Natural killer cell (primary cell): ENCODE results near the gene BAX. TPM values are rescaled to one million over a fixed set of nuclear protein-coding genes. Genes with fewer than 3 reads are reported as not detected.
"Not testable (repeated sequence)": the region's sequence is repeated elsewhere in the genome, so short reads cannot be mapped to it uniquely, and the experiment has no call there.

Experiments used
- ATAC-seq, 3 donors: fragments of 150-1000 bp in 2 of 3; fragments of 200-7000 bp in 1 of 3; cut with Tn5 transposase; 1 replicate in 1 of 3; 2 replicates in 2 of 3; pipeline ENCODE4 v1.10.0; 2021; ENCODE audit warnings: mild to moderate bottlenecking in 2 of 3, moderate library complexity in 2 of 3
- DNase-seq, 2 donors: peaks; one replicate each; pipeline versions ENCODE4 v3.0.0 to v3.0.0-alpha.2; 2013 to 2021; ENCODE audit warnings: mixed read lengths in 1 of 2
- H3K27ac ChIP-seq: one replicate; pipeline ENCODE4 v1.5.1; 2013; ENCODE audit warnings: mild to moderate bottlenecking, low read length
- H3K27me3 ChIP-seq: one replicate; pipeline ENCODE4 v1.6.1; 2013; ENCODE audit warnings: low read length; ENCODE audit not compliant: control insufficient read depth, insufficient read depth
- H3K36me3 ChIP-seq: one replicate; pipeline ENCODE4 v1.6.1; 2013; ENCODE audit warnings: low read length; ENCODE audit not compliant: control insufficient read depth, insufficient read depth
- H3K4me1 ChIP-seq: one replicate; pipeline ENCODE4 v1.6.1; 2013; ENCODE audit warnings: low read length; ENCODE audit not compliant: control insufficient read depth, insufficient read depth
- H3K4me3 ChIP-seq: one replicate; pipeline ENCODE4 v1.5.1; 2013; ENCODE audit warnings: low read length
- H3K9me3 ChIP-seq: one replicate; pipeline ENCODE4 v1.6.1; 2013; ENCODE audit warnings: low read length; ENCODE audit not compliant: control insufficient read depth, insufficient read depth
- H3K27ac Mint-ChIP-seq, 2 donors: one replicate each; pipeline ENCODE4 v1.8.0; 2022; ENCODE audit warnings: mild to moderate bottlenecking in 2 of 2, mixed read lengths in 2 of 2, moderate library complexity in 1 of 2
- H3K27me3 Mint-ChIP-seq, 2 donors: one replicate each; pipeline ENCODE4 v1.8.0; 2022; ENCODE audit warnings: low read depth in 2 of 2, mixed read lengths in 2 of 2
- H3K36me3 Mint-ChIP-seq: one replicate; pipeline ENCODE4 v1.8.0; 2022; ENCODE audit warnings: mixed read lengths
- H3K4me1 Mint-ChIP-seq, 2 donors: one replicate each; pipeline ENCODE4 v1.8.0; 2022; ENCODE audit warnings: mixed read lengths in 2 of 2
- H3K4me3 Mint-ChIP-seq: one replicate; pipeline ENCODE4 v1.8.0; 2022; ENCODE audit warnings: mild to moderate bottlenecking, moderate library complexity, mixed read lengths
- H3K9me3 Mint-ChIP-seq, 2 donors: one replicate each; pipeline ENCODE4 v1.8.0; 2022; ENCODE audit warnings: mixed read lengths in 2 of 2
- CTCF ChIP-seq: fragments of 200-600 bp; IDR thresholded peaks from one replicate; pipeline ENCODE4 v1.8.0; 2022; ENCODE audit warnings: antibody characterized with exemption
- WGBS: methylation state at CpG from one replicate; pipeline ENCODE4 v1.1.7; 2013; ENCODE audit warnings: missing lambda C conversion rate; ENCODE audit not compliant: insufficient coverage; 5-methylcytosine and 5-hydroxymethylcytosine counted together
- intact Hi-C: fragments of 100-400 bp; cut with micrococcal nuclease; formaldehyde crosslinking; loops from one replicate; pipeline ENCODE4 v1.14.2; 2022
- total RNA-seq, 4 donors: library from RNA; stranded (reverse); fragments of 120-200 nt in 1 of 4; gene quantifications; one replicate each; pipeline versions ENCODE4 v1.2.3 to v1.2.4, GENCODE V29; 2013 to 2022

Gene BAX
- total RNA-seq, 3 donors from 2014 or later (not counting 1 experiment from before 2014, with no cell fraction given) = 117 to 133 (median 120) TPM

GRCh38 chr19:48914181-48914580 lies 40.5 kb upstream of the BAX start:
- ATAC-seq = no peak
- Mint-ChIP-seq H3K9me3 (no peaks in the 10 kb centered on the region), H3K27ac (peak overlapping the region in 1 of 2 donors; percentile 38), H3K27me3 (no peaks in the 10 kb centered on the region), H3K4me3 (no peak overlapping the region), H3K36me3 (no peaks in the 10 kb centered on the region), H3K4me1 (peaks cover 5 to 7% of the 10 kb centered on the region in 2 donors)
- TF ChIP-seq CTCF = no peak
- H3K27ac ChIP-seq = no peak overlapping the region
- DNase-seq = no peak
- H3K4me3 ChIP-seq = no peak overlapping the region
- WGBS = 95% methylated on average over 8 of the region's 8 CpGs
- H3K27me3 ChIP-seq = no peaks in the 10 kb centered on the region
- intact Hi-C loops = no loop called here
- no peaks in the 10 kb centered on the region for H3K4me1 ChIP-seq
- peaks cover 56% of the 10 kb centered on the region for H3K36me3 ChIP-seq
- no peaks in the 10 kb centered on the region for H3K9me3 ChIP-seq

GRCh38 chr19:48915757-48916156 lies 38.9 kb upstream of the BAX start:
- no peak overlapping the region for H3K4me3 Mint-ChIP-seq
- no peaks in the 10 kb centered on the region for H3K9me3 ChIP-seq
- peaks cover 5 to 7% of the 10 kb centered on the region in 2 donors for H3K4me1 Mint-ChIP-seq
- no peaks in the 10 kb centered on the region for H3K36me3 Mint-ChIP-seq
- H3K27me3 ChIP-seq = no peaks in the 10 kb centered on the region
- H3K4me3 ChIP-seq = no peak overlapping the region
- ATAC-seq = no peak
- H3K4me1 ChIP-seq = no peaks in the 10 kb centered on the region
- H3K9me3 Mint-ChIP-seq = no peaks in the 10 kb centered on the region
- 85% methylated on average over 7 of the region's 8 CpGs for WGBS
- H3K27me3 Mint-ChIP-seq = no peaks in the 10 kb centered on the region
- DNase-seq = no peak
- H3K27ac Mint-ChIP-seq = no peak overlapping the region
- no peak overlapping the region for H3K27ac ChIP-seq
- no peak for TF ChIP-seq CTCF
- H3K36me3 ChIP-seq = peaks cover 49% of the 10 kb centered on the region
- intact Hi-C loops = no loop called here

GRCh38 chr19:48918071-48918470 lies 36.6 kb upstream of the BAX start:
- H3K9me3 ChIP-seq = no peaks in the 10 kb centered on the region
- peaks cover 5 to 7% of the 10 kb centered on the region in 2 donors for H3K4me1 Mint-ChIP-seq
- no peak for TF ChIP-seq CTCF
- 62% methylated on average over 6 of the region's 6 CpGs for WGBS
- H3K27ac Mint-ChIP-seq = peak overlapping the region in 1 of 2 donors; percentile 45
- no peaks in the 10 kb centered on the region for H3K9me3 Mint-ChIP-seq
- no peak overlapping the region for H3K4me3 Mint-ChIP-seq
- intact Hi-C loops = no loop called here
- H3K4me1 ChIP-seq = no peaks in the 10 kb centered on the region
- no peaks in the 10 kb centered on the region for H3K36me3 Mint-ChIP-seq
- no peak overlapping the region for H3K27ac ChIP-seq
- no peak for DNase-seq
- H3K4me3 ChIP-seq = no peak overlapping the region
- no peaks in the 10 kb centered on the region for H3K27me3 Mint-ChIP-seq
- H3K36me3 ChIP-seq = peaks cover 41% of the 10 kb centered on the region
- no peaks in the 10 kb centered on the region for H3K27me3 ChIP-seq
- ATAC-seq = no peak

GRCh38 chr19:48918801-48919247 lies 35.9 kb upstream of the BAX start:
- WGBS = 95% methylated on average over 18 of the region's 18 CpGs
- DNase-seq (peak in 1 of 2 donors; percentile 43), ATAC-seq (peak in 2 of 3 donors; percentile 57 to 80)
- no peaks in the 10 kb centered on the region for H3K9me3 ChIP-seq
- no peak for TF ChIP-seq CTCF
- no peak overlapping the region for H3K27ac ChIP-seq
- Mint-ChIP-seq H3K27ac (peak overlapping the region in 1 of 2 donors; percentile 45), H3K4me3 (no peak overlapping the region), H3K4me1 (peaks cover 5 to 7% of the 10 kb centered on the region in 2 donors), H3K27me3 (no peaks in the 10 kb centered on the region), H3K36me3 (no peaks in the 10 kb centered on the region), H3K9me3 (no peaks in the 10 kb centered on the region)
- H3K4me3 ChIP-seq = no peak overlapping the region
- intact Hi-C loops = no loop called here
- peaks cover 34% of the 10 kb centered on the region for H3K36me3 ChIP-seq
- no peaks in the 10 kb centered on the region for H3K4me1 ChIP-seq
- no peaks in the 10 kb centered on the region for H3K27me3 ChIP-seq

GRCh38 chr19:48919271-48919670 lies 35.4 kb upstream of the BAX start:
- H3K9me3 ChIP-seq, H3K27me3 Mint-ChIP-seq, H3K27ac Mint-ChIP-seq, intact Hi-C loops, H3K36me3 Mint-ChIP-seq, H3K9me3 Mint-ChIP-seq, H3K27me3 ChIP-seq, H3K4me3 Mint-ChIP-seq, H3K27ac ChIP-seq, H3K4me1 ChIP-seq, H3K4me3 ChIP-seq, ATAC-seq, DNase-seq, H3K4me1 Mint-ChIP-seq: not testable (repeated sequence)
- WGBS = 98% methylated on average over 6 of the region's 8 CpGs
- peaks cover 33% of the 10 kb centered on the region for H3K36me3 ChIP-seq
